HG03378 (cell line): Measurements from ENCODE around the gene MORN4.
"Not testable (repeated sequence)": the region's sequence is repeated elsewhere in the genome, so short reads cannot be mapped to it uniquely, and the experiment has no call there.

ENCODE experiments used
- ATAC-seq: cut with Tn5 transposase; IDR thresholded peaks from one replicate; pipeline ENCODE4 v1.9.1; 2021; ENCODE audit warnings: mild to moderate bottlenecking, moderate library complexity; ENCODE audit not compliant: unreplicated experiment

Gene MORN4

GRCh38 chr10:97642471-97643159, 9.3 kb upstream of the MORN4 start:
- not testable (repeated sequence) for ATAC-seq

- ATAC-seq = no peak
Measured at GRCh38 chr10:97640868-97641811, 7.8 kb upstream of the MORN4 start.

- peak; percentile 93 for ATAC-seq
Measured at GRCh38 chr10:97640174-97640867, 7.0 kb upstream of the MORN4 start, which contains the start of gene PI4K2A. TSS of gene PI4K2A (plus strand) at chr10:97640671. CDS start at chr10:97640743, 72 bp downstream.

GRCh38 chr10:97639090-97639489, 5.8 kb upstream of the MORN4 start:
- not testable (repeated sequence) for ATAC-seq

- ATAC-seq = no peak
Measured at GRCh38 chr10:97635577-97635976, 2.3 kb upstream of the MORN4 start.

- no peak for ATAC-seq
Measured at GRCh38 chr10:97633921-97634320, 621 bp upstream of the MORN4 start.

- ATAC-seq = no peak
Measured at GRCh38 chr10:97631098-97631497, 2.2 kb downstream of the MORN4 start.

GRCh38 chr10:97629289-97629688, 4.0 kb downstream of the MORN4 start:
- ATAC-seq = no peak

GRCh38 chr10:97628228-97628627, 5.1 kb downstream of the MORN4 start:
- ATAC-seq = no peak

- ATAC-seq = no peak
Measured at GRCh38 chr10:97627731-97628130, 5.6 kb downstream of the MORN4 start.

- ATAC-seq = no peak
Measured at GRCh38 chr10:97623277-97623676, 10.0 kb downstream of the MORN4 start.

- ATAC-seq = no peak
Measured at GRCh38 chr10:97618733-97619132, 14.6 kb downstream of the MORN4 start.

- no peak for ATAC-seq
Measured at GRCh38 chr10:97618285-97618684, 15.0 kb downstream of the MORN4 start.

GRCh38 chr10:97612386-97612785, 20.9 kb downstream of the MORN4 start:
- ATAC-seq = no peak

- ATAC-seq = no peak
Measured at GRCh38 chr10:97611473-97611872, 21.8 kb downstream of the MORN4 start.

- no peak for ATAC-seq
Measured at GRCh38 chr10:97608991-97609561, 24.2 kb downstream of the MORN4 start.

GRCh38 chr10:97607095-97607636, 26.1 kb downstream of the MORN4 start:
- no peak for ATAC-seq

- no peak for ATAC-seq
Measured at GRCh38 chr10:97601268-97602215, 31.8 kb downstream of the MORN4 start.

GRCh38 chr10:97600616-97601015, 32.7 kb downstream of the MORN4 start:
- ATAC-seq = no peak

- no peak for ATAC-seq
Measured at GRCh38 chr10:97599272-97599619, 34.1 kb downstream of the MORN4 start.
